HCT116 (cell line): ENCODE data around the gene ZNF606. TPM values are rescaled to one million over a fixed set of nuclear protein-coding genes. Genes with fewer than 3 reads are reported as not detected.

Experiments used
- EZH2phosphoT487 ChIP-seq: fragments of 200-600 bp; IDR thresholded peaks from 2 replicates; pipeline ENCODE4 v1.6.1; 2018; ENCODE audit warnings: antibody characterized with exemption, borderline replicate concordance
- POLR2AphosphoS5 ChIP-seq: IDR thresholded peaks from 2 replicates; pipeline ENCODE4 v1.6.1; 2011; ENCODE audit warnings: mild to moderate bottlenecking, low read depth, low read length, moderate library complexity
- total RNA-seq: library from RNA; stranded (reverse); gene quantifications from one replicate; pipeline ENCODE4 v1.2.1, GENCODE V29; 2021; ENCODE audit not compliant: unreplicated experiment
- TF ChIP-seq, protein P1 (sequence below): IDR thresholded peaks from 2 replicates; pipeline ENCODE4 v1.6.1; 2012; ENCODE audit warnings: low read depth
- TF ChIP-seq, protein P2 (sequence below): IDR thresholded peaks from 2 replicates; pipeline ENCODE4 v1.6.1; 2012

The ZNF606 gene
- total RNA-seq, 1 experiment from 2014 or later, result 0.05 TPM

DNA sequence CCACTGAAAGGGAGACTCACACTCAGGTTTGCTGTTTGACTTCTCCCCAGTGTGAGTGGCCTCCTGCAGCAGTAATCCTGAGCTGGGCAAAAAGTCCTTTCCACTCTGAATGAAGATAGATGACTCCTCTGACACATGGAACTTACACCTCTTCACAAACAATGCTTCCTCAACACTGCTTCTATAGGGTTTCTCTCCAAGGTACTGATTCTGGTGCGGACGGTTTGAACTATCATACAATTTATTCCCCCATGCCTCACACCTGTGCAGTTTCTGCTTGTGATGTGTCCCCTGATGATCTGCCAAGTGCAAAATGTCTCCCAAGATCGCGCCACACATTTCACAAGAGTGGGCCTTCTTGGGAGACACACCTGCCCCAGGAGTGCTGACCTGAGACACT lies 75.0 kb downstream of the ZNF606 start (continued):
- TF ChIP-seq POLR2AphosphoS5 (no peak), EZH2phosphoT487 (no peak)
- TF ChIP-seq, protein P1, sequence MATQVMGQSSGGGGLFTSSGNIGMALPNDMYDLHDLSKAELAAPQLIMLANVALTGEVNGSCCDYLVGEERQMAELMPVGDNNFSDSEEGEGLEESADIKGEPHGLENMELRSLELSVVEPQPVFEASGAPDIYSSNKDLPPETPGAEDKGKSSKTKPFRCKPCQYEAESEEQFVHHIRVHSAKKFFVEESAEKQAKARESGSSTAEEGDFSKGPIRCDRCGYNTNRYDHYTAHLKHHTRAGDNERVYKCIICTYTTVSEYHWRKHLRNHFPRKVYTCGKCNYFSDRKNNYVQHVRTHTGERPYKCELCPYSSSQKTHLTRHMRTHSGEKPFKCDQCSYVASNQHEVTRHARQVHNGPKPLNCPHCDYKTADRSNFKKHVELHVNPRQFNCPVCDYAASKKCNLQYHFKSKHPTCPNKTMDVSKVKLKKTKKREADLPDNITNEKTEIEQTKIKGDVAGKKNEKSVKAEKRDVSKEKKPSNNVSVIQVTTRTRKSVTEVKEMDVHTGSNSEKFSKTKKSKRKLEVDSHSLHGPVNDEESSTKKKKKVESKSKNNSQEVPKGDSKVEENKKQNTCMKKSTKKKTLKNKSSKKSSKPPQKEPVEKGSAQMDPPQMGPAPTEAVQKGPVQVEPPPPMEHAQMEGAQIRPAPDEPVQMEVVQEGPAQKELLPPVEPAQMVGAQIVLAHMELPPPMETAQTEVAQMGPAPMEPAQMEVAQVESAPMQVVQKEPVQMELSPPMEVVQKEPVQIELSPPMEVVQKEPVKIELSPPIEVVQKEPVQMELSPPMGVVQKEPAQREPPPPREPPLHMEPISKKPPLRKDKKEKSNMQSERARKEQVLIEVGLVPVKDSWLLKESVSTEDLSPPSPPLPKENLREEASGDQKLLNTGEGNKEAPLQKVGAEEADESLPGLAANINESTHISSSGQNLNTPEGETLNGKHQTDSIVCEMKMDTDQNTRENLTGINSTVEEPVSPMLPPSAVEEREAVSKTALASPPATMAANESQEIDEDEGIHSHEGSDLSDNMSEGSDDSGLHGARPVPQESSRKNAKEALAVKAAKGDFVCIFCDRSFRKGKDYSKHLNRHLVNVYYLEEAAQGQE, result no peak
- TF ChIP-seq, protein P2, sequence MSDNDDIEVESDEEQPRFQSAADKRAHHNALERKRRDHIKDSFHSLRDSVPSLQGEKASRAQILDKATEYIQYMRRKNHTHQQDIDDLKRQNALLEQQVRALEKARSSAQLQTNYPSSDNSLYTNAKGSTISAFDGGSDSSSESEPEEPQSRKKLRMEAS, result no peak

Other genes starting within 250 kb of the ZNF606 start
- 3.5 TPM for gene ZNF586, start 233.1 kb downstream of the ZNF606 start, total RNA-seq
- gene ZNF552, start 187.9 kb downstream of the ZNF606 start, total RNA-seq, result 7.1 TPM
- gene ZNF587B, start 172.5 kb downstream of the ZNF606 start, total RNA-seq, result 14.1 TPM
- 25.9 TPM for gene ZNF587, start 153.0 kb downstream of the ZNF606 start, total RNA-seq
- 2.5 TPM for gene ZNF814, start 113.8 kb downstream of the ZNF606 start, total RNA-seq
- 6.8 TPM for gene ZNF417, start 86.2 kb downstream of the ZNF606 start, total RNA-seq
- gene ZNF418, start 67.4 kb downstream of the ZNF606 start, total RNA-seq, result not detected
- gene ZNF256, start 55.1 kb downstream of the ZNF606 start, total RNA-seq, result not detected
- gene C19orf18, start 28.3 kb downstream of the ZNF606 start, total RNA-seq, result not detected
- not detected for gene ZSCAN1, start 31.2 kb upstream of the ZNF606 start, total RNA-seq
- gene ZNF135, start 56.5 kb upstream of the ZNF606 start, total RNA-seq, result not detected
- gene ZSCAN18, start 95.4 kb upstream of the ZNF606 start, total RNA-seq, result 0.12 TPM
- gene ZNF329, start 148.0 kb upstream of the ZNF606 start, total RNA-seq, result 1.7 TPM
- 7.8 TPM for gene ZNF274, start 180.2 kb upstream of the ZNF606 start, total RNA-seq
- gene ZNF544, start 226.1 kb upstream of the ZNF606 start, total RNA-seq, result 46.3 TPM